HG03378 (cell line): ENCODE measurements around the gene HNRNPM.
"Not testable (repeated sequence)": the region's sequence is repeated elsewhere in the genome, so short reads cannot be mapped to it uniquely, and the experiment has no call there.

Source experiments
- ATAC-seq: cut with Tn5 transposase; IDR thresholded peaks from one replicate; pipeline ENCODE4 v1.9.1; 2021; ENCODE audit warnings: mild to moderate bottlenecking, moderate library complexity; ENCODE audit not compliant: unreplicated experiment

The HNRNPM gene, protein sequence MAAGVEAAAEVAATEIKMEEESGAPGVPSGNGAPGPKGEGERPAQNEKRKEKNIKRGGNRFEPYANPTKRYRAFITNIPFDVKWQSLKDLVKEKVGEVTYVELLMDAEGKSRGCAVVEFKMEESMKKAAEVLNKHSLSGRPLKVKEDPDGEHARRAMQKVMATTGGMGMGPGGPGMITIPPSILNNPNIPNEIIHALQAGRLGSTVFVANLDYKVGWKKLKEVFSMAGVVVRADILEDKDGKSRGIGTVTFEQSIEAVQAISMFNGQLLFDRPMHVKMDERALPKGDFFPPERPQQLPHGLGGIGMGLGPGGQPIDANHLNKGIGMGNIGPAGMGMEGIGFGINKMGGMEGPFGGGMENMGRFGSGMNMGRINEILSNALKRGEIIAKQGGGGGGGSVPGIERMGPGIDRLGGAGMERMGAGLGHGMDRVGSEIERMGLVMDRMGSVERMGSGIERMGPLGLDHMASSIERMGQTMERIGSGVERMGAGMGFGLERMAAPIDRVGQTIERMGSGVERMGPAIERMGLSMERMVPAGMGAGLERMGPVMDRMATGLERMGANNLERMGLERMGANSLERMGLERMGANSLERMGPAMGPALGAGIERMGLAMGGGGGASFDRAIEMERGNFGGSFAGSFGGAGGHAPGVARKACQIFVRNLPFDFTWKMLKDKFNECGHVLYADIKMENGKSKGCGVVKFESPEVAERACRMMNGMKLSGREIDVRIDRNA

DNA sequence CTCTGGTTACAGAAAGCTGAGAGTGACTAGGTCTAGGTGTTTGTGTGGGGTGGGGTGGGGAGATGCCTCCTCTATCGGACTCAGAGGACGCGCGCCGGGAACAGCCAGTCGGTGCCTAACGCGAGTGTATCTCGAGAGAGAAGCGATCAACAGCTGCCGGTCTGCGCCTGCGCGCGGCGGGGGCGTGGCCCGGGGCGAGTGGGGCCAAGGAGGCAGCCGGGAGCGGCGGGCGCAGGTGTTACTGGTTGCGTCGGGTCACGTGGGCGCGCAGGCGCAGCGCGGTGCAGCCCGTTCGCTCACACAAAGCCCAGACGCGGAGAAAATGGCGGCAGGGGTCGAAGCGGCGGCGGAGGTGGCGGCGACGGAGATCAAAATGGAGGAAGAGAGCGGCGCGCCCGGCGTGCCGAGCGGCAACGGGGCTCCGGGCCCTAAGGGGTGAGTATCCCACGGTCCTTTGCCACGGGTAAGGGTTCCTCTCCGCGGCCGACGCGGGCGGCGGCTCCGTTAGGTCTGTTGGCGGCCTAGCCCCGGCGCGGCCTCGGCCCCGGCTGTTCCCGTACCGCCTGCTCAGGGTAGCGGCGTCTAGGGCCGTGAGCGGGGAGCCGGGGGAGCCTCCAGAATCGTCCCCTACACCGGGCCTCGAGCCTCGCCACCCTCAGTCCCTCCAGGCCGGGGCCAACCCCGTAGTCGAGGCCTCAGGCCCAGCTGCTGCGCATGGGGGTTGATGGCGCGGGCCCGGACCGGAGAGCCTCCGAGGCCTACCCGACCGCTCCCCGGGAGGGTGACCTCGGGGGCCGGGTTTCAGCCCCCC is at the start of gene HNRNPM:
Gene HNRNPM, plus strand, starts transcription at position 299 of the 811 bp plus-strand sequence. Its CDS starts 24 bp downstream, at position 323.
- peak; percentile 61 for ATAC-seq

DNA sequence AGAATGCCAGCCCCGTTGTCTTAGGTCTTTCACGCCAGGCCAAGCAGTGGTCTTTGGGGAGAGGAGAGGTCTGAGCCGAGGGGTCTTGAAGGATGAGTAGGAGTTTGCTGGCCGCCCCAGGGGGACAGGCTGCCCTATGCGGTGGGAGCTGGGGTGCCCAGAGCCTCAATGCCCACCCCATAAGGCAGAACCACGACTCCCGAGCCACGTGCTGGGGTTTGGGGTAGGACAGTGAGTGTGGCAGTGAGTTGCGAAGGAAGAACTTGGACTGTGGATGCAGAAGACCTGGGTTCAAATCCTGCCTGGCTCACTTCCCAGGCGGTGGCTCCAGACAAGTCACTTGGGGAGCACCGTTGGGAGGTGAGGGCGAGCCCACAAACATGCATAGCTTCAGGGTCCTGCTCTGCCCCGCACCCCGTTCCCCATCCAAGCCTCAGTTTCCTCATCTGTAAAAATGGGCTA is 49.1 kb upstream of the HNRNPM start:
- no peak for ATAC-seq

DNA sequence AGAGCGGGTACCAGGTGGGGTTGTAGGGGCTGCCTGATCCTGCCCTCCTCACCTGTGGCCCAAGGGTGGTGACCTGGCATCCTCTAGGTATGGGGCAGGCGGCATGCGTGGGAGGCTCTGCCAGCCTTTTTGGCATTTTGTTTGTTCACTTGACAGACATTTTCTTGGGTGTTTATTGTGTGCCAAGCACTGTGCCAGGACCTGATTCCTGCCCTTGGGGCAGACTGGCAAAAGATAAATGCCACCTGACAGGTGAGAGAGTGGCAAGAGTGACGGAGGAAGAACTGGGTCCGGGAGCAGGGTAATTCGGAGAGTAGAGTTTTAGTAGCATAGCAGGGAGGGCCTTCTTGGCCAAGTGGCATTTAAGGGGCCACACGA is 48.6 kb upstream of the HNRNPM start:
- ATAC-seq: no peak

DNA sequence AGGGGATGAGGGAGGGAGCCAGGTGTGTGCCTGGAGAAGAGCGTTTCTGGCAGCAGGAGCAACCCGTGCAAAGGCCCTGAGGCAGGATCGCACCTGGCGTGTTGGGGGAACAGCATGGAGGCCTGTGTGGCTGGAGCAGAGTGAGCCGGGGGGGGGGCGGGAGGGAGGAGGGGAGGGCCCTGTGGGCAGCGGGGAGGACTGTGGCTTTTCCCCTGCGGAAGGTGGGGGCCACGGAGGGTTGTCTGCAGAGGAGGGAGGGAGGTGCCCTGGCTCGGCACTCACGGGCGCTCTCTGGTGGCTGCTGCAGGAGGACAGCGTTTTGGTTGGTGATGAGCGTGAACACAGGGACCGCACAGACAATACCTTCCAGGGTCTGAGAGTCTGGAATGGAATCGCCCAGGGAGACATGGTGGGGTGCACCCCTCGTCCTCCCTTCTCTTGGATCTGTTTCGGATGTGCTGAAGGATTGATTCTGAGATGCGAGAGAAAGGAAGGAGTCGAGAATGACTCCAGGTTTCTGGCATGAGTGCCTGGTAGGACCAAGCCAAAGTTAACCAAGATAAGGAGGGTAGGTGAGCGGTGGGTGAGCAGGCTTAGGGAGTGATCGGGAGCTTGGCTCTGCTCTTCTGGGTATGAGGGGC is 48.1 kb upstream of the HNRNPM start:
- no peak for ATAC-seq

DNA sequence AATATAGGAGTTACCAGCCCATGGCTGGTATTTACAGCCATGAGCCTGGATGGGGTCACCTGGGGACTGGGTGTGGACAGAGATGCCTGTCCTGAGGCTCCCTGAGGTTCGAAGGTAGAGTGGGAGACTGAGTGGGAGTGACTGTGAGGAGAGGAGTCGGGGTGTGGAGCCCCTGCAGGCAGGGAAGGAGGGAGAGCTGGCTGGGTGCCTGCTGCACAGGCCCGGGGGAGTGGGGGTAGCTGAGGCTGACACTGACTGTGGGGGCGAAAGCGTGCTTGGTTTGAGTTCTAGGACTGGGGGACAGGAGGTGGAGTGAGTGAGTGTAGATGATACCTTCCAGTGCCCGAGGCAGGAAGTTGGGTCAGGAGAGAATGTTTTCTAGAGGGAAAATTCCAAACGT is 47.5 kb upstream of the HNRNPM start:
- no peak for ATAC-seq

DNA sequence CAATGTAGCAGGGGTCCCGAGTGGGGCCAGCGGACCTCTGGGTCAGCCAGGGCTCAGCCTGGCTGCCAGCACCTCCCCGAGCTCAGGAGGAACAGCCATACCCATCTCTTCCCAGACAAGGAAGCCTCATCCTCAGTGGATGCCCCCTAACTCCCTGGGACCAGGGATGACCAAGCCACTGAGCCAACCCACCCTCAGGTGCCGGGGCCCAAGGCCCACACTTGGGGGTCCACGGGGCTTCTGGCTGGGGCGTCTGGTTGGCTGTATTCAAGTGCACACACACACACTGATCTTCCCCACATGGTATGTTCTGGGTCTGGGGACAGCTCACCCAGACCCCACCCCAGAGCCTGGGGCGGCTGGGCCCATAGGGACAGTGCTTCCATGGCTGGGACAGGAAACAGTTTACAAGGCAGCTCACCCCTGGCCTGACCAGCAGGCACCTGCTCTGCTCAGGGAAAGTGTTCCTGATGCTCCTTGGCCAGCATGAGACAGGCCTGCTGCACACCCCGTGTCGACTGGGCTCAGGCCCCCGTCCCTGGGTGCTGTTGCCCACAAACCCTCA is 46.9 kb upstream of the HNRNPM start:
- no peak for ATAC-seq

DNA sequence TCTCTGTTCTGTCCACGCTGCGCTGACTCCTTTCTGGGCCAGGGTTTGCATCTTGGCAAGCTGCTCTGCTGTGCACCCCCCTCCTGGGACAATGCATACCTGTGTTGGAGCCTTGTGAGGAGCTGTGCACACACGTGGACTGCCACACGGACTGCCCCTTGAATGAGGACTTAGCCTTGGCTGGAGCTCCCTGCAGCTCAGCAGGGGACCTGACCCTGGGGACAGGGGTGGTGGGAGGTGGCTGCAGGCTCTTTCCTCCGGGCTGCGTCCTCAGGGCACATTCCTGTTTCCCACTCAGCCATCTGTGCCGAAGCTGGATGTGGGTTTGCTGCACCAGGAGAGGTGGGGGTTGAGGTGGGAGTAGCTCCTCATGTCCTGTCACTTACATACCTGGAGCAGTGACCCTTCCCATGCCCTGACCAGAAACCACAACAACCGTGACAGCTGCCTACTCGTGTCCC is 46.4 kb upstream of the HNRNPM start:
- no peak for ATAC-seq

DNA sequence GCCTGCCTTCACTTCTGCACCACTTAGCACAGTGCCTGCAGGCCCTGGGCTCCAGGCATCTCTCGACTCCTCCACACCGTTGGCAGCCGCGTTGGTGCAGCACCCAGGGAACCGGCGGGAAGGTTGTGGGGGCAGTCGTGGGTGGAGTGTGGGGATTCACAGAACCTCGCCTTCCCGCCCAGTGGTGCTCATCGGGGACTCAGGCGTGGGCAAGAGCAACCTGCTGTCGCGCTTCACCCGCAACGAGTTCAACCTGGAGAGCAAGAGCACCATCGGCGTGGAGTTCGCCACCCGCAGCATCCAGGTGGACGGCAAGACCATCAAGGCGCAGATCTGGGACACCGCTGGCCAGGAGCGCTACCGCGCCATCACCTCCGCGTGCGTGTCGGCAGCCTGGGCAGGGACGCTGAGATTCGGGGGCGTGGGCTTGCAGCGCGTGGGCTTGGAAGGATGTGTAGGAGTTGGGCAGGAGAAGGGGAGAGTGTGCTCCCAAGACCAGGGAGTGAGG is 45.0 kb upstream of the HNRNPM start:
- ATAC-seq: no peak

DNA sequence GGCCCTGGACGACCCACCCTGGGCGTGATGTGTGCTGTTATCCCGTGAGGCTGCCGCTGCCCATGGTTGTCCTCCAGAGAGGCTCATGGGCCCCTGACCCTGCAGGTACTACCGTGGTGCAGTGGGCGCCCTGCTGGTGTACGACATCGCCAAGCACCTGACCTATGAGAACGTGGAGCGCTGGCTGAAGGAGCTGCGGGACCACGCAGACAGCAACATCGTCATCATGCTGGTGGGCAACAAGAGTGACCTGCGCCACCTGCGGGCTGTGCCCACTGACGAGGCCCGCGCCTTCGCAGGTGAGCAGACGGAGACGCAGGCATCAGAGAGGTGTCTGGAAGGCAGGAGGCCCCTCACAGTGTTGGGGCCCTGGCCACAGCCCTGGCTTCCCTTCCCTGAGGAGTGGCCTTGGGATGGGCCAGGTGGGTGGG is 42.8 kb upstream of the HNRNPM start:
- ATAC-seq: no peak

DNA sequence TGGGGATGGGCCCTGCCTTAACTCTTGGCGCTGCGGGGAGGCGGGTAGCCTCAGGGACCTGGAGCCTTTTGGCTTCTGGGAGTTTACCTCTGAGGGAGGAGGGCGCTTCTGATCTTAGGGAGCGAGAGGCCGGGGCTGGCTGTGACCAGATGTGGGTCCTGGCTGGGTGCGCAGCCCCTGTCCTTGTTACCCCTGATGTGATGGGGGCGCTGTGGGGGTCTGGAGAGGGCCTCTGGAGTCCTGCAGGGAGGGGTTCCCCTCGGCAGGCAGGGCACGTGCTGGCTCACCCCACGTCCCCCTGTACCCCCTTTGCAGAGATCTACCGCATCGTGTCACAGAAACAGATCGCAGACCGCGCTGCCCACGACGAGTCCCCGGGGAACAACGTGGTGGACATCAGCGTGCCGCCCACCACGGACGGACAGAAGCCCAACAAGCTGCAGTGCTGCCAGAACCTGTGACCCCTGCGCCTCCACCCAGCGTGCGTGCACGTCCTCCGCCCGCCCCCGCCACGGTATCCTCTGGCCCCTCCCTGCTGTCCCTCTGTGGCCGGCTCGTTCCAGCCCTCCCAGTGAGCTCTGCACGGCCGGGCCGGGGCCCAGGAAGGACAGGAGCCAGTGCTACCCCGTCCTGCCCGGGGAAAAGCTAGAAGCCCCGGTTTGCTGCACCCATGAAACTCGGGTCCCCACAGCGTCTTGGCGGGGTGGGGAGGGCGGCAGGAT is 41.5 kb upstream of the HNRNPM start:
- no peak for ATAC-seq

DNA sequence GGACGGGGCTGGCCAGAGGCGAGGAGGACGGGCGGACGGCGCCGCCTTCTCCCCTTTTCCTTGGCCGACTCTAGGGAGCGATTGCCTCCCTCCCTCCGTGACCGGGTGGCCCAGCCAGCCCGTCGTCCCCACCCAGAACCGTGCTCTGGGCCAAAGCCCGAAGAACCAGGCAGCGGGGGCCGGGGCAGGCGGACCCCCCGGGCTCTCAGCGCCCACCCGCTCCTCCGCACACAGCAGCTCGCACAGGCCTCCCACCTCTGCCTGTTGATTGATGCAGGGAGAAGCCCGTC is 41.0 kb upstream of the HNRNPM start:
- no peak for ATAC-seq

DNA sequence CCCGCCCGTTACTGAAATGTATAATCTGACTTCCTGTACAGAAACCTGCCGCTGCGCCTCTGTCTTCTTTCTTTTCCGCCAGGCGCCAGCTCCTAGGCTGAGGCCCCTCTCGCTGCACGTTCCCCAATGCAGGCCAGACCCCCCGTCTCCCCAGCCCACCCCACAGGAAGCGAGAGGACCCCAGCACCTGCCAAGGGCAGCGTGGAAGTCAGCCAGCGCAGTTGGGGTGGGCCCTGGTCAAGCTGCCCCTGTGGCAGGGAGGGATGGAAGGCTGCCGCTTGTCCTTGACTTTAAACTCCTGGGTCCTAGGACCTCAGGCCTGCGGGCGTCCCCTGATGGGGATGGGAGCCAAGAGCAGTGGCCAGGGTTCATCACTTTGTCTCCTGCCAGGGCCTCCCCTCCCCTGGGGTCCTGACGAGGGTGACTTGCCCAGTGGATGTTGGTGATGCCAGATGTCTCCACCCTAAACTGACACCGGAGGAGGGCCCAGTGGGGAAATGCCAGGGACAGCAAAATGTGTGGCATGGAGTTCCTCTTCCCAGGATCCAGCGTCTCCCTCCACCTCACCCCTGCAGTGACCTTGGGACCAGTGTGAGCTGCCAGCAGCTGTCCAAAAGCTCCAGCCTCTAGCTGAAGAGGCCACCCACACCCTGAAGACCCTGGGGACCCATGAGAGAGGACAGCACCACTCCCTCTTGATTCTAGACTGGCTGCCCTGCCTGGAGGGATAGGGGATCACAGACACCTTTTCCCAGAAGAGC is 40.2 kb upstream of the HNRNPM start:
- ATAC-seq: no peak

DNA sequence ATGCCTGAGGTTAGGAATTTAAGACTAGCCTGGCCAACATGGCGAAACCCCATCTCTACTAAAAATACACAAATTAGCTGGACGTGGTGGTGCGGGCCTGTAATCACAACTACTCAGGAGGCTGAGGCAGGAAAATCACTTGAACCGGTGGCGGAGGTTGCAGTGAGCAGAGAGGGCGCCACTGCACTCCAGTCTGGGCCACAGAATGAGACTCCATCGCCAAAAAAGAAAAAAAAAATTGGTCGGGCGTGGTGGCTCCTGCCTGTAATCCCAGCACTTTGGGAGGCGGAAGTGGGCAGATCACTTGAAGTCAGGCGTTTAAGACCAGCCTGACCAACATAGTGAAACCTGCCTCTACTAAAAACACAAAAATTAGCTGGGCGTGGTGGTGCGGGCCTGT is 34.1 kb upstream of the HNRNPM start:
- ATAC-seq: not testable (repeated sequence)

DNA sequence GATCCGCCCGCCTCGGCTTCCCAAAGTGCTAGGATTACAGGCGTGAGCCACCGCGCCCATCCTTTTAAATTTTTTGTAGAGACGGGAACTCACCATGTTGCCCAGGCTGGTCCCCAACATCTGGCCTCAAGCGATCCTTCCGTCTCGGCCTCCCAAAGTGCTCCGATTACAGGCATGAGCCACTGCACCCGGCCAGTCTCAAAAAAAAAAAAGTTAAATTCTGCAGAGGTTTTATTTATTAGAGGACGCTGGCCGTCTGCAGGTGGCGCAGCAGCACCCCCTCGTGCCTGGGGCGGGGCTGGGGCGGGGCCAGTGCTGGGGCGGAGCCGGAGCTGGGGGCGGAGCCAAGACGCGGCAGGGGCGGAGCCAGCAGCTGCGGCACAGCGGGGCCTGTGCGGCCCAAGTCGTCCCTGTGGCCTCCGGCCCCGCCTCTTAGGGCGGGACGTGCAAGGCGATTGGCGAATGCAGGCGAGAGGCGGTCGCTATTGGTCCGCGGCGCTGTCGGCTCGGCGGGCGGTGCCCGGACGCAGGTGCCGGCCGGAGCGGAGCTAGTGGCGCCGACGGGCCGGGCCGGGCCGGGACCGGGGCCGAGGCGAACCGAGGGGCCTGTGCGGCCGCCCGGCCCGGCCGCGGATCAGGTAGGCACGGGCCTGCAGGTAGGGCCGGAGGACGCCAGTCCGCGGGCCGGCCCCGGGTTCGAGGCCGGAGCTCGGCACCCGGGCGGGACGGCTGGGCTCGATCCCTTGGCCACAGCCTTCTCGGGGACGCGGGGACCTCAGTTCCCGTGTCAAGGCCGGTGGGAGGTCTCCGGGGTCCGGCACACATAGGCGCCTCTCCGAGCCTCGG is 31.8 kb upstream of the HNRNPM start, which contains the start of gene MARCHF2:
Gene MARCHF2, plus strand, starts transcription at position 523 of the 846 bp plus-strand sequence. CDS start 8,536 bp downstream, outside the sequence.
- ATAC-seq: peak; percentile 90

DNA sequence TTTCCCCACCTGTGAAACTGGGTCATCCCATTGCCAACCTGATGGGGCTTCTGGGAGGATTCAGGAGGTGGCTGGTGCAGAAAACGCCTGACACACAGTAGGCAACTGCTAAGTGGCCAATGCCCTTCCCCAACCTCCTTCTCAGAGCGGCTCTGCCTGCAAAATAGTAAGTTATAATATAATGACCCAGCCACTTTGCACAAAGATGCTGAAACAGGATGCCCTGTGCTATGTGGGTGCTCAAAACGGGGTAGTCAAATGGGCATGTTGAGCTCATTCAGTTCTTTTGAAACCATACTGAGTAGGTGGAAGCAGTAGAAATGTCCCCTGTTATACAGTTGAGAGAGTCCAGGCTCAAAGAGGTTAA is 31.2 kb upstream of the HNRNPM start:
- ATAC-seq: no peak

DNA sequence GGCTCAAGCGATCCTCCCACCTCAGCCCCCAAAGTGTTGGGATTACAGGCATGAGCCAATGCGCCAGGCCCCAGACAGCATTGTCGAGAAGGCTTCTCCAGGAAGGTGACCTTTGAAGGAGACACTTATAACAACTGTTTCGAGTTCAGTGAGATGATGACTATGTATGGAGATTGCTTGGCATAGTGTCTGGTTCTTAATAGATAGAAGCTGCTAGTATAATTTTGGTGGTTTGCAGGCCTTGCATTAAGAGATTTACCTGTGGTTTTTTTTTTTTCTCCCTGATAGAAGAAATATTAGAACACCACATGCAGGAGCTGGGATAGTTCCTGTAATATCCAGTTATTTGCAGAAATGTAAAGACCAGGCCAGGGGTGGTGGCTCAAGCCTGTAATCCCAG is 28.0 kb upstream of the HNRNPM start:
- no peak for ATAC-seq

DNA sequence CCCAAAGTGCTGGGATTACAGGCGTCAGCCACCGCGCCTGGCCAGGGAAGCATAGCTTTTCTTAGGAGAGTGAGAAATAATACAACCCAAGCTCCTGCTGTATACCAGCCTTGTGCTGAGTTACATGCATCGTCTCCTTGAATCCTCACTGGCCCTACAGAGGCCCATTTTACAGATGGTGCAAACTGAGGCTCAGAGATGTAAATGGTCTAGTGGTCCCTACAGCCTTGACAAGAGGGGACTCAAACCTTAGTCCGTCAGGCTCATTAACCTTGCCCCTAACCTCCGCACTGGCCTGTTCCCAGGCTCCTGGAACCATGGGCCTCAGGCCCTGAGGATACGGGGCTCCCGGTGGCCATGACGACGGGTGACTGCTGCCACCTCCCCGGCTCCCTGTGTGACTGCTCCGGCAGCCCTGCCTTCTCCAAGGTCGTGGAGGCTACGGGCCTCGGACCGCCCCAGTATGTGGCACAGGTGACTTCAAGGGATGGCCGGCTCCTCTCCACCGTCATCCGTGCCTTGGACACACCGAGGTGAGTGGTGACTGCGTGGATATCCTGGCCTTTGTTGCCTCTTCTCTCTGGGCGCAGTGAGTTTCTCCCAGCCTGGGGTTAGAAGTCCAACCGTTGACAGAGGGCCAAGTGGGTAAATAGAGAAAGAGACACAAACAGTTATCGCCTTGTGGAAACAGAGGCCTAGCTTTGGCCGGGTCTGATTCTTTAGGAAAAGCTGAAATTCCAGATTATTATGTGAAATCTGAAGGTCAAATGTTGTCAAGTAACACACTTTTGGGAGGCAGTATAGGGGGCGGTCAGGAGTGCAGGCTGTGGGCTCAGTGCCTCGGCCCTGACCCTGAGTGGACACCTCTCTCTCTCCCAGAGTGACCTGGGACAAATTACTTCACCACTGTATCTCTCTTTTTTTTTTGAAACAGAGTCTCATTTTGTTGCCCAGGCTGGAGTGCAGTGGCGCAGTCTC is 23.0 kb upstream of the HNRNPM start:
- ATAC-seq: no peak
